Ecto neural progenitor cell (in vitro differentiated cells): ENCODE results near the gene CHCHD3.
A peak's percentile ranks its signal among the peaks of the same experiment; 100 is the strongest.

Experiments
- DNase-seq: peaks from one replicate; pipeline ENCODE4 v3.0.0-alpha.2; 2018; ENCODE audit warnings: low spot score

Gene CHCHD3

GRCh38 chr7:132773527-132773956 is 308.3 kb downstream of the CHCHD3 start:
- DNase-seq, result no peak

DNA sequence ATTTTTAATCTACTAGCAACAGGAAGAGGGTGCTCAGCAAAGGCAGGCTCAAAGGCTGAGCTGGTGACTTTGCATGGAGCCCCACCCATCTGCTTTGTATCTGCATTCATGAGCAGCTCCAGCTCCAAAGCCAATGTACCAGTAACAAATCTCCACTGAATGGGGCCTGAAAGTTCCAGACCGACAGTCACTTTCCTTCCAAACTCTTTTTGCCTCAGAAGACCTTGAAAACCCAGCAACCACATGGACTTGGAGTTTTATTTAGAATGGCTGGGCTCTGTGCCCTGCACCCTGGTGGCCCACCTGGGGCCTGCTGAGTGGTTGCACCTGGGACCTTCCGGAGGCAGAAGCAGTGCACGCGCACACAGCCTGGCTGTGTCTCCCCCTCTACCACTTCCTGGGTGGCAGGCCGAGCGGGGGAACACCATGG is 310.6 kb downstream of the CHCHD3 start:
- no peak for DNase-seq

- DNase-seq, result no peak
These were observed 311.8 kb downstream of the CHCHD3 start for GRCh38 chr7:132770055-132770454.

DNA sequence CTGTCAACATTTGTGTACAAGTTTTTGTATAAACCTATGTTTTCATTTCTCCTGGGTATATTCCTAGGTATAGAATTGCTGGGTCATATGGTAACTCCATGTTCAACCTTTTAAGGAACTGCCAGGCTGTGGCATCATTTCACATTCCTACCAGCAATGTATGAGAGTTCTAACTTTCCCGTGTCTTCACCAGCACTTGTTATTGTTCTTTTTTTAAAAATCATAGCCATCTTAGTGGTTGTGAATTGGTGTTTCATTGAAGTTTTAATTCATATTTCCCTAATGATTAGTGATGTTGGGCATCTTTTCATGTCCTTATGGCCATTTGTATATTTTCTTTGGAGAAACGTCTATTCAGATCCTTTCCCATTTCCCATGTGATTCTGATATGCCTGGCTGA is 312.6 kb downstream of the CHCHD3 start:
- DNase-seq, result no peak

DNA sequence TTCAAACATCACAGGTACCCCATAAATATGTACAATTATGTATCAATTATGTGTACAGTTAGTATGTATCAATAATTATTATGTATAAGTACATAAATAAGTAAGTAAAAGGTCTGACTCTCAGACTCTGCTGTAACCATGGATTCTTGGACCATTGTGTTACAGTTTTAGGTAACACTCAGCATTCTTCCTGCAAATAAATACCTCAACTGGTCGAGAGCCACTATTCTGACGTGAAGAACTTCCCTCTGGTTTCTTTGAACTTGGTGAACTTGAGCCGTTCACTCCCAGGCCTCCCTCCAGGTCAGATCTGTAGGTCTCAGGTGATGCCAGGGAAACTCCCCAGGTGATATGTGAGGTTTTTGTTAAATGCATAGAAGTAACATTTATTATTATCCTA is 313.8 kb downstream of the CHCHD3 start:
- DNase-seq, result no peak

DNA sequence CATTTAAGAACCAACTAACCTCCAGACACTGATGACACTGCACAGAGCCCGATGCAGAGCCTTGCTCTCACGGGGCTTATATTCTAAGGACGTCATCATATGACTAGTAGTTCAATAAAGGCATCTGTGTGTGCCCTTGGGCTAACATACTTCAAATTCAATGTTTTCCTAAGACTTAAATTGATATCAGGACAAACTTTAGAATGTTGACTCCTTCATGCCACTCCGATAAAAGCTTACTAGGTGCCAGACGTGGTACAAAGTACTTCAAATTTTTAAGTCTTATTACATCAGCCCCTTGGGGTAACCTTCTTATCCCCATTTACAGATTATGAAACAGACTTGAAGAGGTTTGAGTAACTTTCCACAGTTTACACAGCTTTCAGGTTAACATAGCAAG is 314.5 kb downstream of the CHCHD3 start:
- no peak for DNase-seq

- no peak for DNase-seq
These were observed 315.2 kb downstream of the CHCHD3 start for GRCh38 chr7:132766660-132767059.

GRCh38 chr7:132765861-132766260 is 316.0 kb downstream of the CHCHD3 start:
- no peak for DNase-seq

DNA sequence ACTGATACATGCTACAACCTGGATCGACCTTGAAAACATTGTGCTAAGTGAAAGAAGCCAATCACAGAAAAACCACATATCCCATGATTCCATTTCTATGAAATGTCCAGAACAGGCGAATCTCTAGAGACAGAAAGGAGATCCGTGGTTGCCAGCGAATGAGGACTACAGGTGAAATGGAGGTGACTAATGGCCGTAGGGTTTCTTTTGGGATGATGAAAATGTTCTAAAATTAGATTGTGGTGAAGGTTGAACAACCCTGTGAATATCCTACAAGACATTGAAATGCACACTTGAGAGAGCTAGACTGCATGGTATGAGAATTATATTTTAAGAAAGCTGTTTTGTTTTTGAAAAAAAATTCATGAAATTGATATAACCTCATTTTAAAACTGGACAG is 317.1 kb downstream of the CHCHD3 start:
- DNase-seq, result no peak

DNA sequence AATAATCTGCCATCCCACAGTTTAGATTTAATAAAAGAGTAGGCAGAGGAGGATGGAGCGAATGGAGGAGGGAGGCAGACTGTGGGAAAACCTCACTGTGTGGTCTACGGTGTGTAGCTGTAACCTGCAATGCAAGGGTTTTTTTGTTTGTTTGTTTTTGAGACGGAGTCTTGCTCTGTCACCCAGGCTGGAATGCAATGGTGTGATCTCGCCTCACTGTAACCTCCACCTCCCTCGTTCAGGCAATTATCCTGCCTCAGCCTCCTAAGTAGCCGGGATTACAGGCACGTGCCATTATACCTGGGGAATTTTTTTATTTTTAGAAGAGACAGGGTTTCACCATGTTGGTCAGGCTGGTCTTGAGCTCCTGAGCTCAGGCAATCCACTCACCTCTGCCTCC is 321.0 kb downstream of the CHCHD3 start:
- DNase-seq, result no peak

GRCh38 chr7:132760244-132760623 is 321.7 kb downstream of the CHCHD3 start:
- DNase-seq, result no peak

- DNase-seq, result no peak
These were observed 322.2 kb downstream of the CHCHD3 start for GRCh38 chr7:132759482-132760243.

GRCh38 chr7:132758986-132759385 is 322.9 kb downstream of the CHCHD3 start:
- DNase-seq, result no peak

GRCh38 chr7:132757783-132758182 is 324.1 kb downstream of the CHCHD3 start:
- DNase-seq, result no peak

GRCh38 chr7:132756484-132756990 is 325.4 kb downstream of the CHCHD3 start:
- DNase-seq, result no peak

DNA sequence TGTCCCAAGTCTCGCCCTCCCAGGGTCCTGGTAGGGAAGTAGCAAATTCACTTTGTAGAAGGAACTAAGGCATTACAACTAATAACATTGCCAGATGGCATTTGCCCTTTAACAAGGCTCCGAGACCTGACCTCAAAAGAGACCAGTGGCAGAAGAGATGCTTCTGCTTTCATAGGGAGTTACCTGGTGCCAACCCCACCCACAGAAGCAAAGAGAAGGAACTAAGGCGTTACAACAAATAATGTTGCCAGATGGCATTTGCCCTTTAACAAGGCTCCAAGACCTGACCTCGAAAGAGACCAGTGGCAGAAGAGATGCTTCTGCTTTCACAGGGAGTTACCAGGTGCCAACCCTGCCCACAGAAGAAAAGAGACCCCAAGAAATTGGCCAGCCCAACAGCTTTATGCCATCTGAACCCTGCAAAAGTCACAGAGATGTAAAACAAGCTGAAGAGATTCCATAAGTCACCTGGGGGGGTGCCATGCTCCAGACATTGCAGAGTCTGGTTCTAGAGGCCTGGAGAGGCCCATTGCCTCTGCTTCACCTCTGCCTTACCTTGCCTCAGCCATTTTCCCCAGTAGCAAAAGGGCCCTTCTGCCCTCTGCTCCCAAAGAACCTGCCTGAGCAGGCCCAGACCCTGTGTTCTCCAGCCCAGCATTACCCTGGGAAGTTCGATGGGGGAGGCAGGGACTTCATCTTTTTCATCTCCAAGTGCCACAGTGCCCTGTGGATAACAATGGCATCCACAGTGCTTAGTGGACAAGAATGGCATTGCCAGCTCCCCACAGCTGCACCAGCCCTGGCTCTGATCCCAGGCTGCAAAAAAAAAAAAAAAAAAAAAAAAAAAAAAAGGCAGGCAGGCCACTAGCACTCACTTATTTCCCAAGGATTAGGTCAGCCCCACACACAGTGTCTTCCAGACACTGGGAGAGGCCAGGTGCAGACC is 326.1 kb downstream of the CHCHD3 start:
- DNase-seq, result no peak

GRCh38 chr7:132752431-132752830 is 329.5 kb downstream of the CHCHD3 start:
- DNase-seq, result no peak

- peak; percentile 68 for DNase-seq
These were observed 330.6 kb downstream of the CHCHD3 start for GRCh38 chr7:132751244-132751647.

GRCh38 chr7:132750530-132751217 is 331.2 kb downstream of the CHCHD3 start:
- peak; percentile 51 for DNase-seq

- no peak for DNase-seq
These were observed 331.8 kb downstream of the CHCHD3 start for GRCh38 chr7:132750096-132750495.

DNA sequence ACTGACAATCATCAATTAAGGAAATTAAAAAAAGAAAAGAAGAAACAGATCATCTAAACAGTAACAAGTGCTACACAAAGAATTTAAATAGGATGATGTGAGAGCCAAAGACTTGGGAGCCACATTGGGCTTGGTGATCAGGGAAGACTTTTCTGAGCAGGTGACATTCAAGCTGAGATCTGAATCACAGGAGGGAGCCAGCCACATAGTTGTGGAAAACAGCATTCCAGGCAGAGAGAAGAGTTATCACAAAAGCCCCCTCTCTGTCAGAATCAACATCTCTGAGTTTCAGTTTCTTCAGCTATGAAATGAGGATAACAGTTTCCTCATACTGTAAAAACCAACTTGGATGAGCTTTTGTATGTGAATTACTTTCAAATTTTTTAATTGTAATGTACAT is 336.4 kb downstream of the CHCHD3 start:
- no peak for DNase-seq

DNA sequence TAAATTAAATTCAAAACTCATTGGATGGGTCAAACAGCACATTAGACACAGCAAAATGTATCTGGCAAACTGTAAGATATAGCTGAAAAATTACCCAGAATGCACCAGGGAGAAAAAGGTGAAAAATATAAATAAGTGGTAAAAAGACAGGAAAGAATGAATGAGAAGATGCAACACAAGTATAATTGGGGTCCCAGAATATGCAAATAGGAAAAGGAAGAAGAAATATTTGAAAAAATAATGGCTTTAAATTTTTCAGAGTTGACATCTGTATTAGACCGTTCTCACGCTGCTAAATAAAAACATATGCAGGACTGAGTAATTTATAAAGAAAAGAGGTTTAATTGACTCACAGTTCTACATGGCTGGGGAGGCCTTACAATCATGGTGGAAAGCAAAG is 337.9 kb downstream of the CHCHD3 start:
- no peak for DNase-seq
